Coronary artery (tissue), 2 donors: ENCODE measurements around the gene DNAJC17.

Experiments
- DNase-seq: peaks from one replicate; pipeline ENCODE4 v3.0.0-alpha.2; 2017; ENCODE audit warnings: low spot score
- H3K27ac ChIP-seq, 2 donors: fragments of 200-600 bp; sonication (generic); one replicate each; pipeline ENCODE4 v1.5.1; 2016 to 2019
- H3K4me3 ChIP-seq: fragments of 200-600 bp; sonication (generic); 2 replicates; pipeline ENCODE4 v1.5.1; 2016; ENCODE audit warnings: mild to moderate bottlenecking, moderate library complexity
- TF ChIP-seq, protein P1 (sequence below): fragments of 200-600 bp; sonication (generic); IDR thresholded peaks from one replicate; pipeline ENCODE4 v1.5.1; 2019; ENCODE audit warnings: antibody characterized with exemption

DNAJC17 gene

GRCh38 chr15:40768521-40769273 is 38.6 kb downstream of the DNAJC17 start:
- DNase-seq: no peak
- H3K27ac ChIP-seq: peak overlapping the region in 1 of 2 donors; percentile 51
- H3K4me3 ChIP-seq: no peak overlapping the region
- TF ChIP-seq, protein P1, sequence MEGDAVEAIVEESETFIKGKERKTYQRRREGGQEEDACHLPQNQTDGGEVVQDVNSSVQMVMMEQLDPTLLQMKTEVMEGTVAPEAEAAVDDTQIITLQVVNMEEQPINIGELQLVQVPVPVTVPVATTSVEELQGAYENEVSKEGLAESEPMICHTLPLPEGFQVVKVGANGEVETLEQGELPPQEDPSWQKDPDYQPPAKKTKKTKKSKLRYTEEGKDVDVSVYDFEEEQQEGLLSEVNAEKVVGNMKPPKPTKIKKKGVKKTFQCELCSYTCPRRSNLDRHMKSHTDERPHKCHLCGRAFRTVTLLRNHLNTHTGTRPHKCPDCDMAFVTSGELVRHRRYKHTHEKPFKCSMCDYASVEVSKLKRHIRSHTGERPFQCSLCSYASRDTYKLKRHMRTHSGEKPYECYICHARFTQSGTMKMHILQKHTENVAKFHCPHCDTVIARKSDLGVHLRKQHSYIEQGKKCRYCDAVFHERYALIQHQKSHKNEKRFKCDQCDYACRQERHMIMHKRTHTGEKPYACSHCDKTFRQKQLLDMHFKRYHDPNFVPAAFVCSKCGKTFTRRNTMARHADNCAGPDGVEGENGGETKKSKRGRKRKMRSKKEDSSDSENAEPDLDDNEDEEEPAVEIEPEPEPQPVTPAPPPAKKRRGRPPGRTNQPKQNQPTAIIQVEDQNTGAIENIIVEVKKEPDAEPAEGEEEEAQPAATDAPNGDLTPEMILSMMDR: no peak

GRCh38 chr15:40767838-40768500 is 39.3 kb downstream of the DNAJC17 start:
- Histone ChIP-seq H3K27ac (no peak overlapping the region), H3K4me3 (no peak overlapping the region)
- DNase-seq: no peak
- TF ChIP-seq, protein P1: no peak

GRCh38 chr15:40766906-40767837 is 40.1 kb downstream of the DNAJC17 start:
- no peak overlapping the region for H3K27ac ChIP-seq
- no peak for DNase-seq
- TF ChIP-seq, protein P1: no peak
- no peak overlapping the region for H3K4me3 ChIP-seq

- Histone ChIP-seq H3K4me3 (peak overlapping the region; percentile 73), H3K27ac (peak overlapping the region in 1 of 2 donors; percentile 85)
- no peak for DNase-seq
- TF ChIP-seq, protein P1: no peak
Observed at GRCh38 chr15:40766194-40766815, 41.0 kb downstream of the DNAJC17 start.

- DNase-seq: no peak
- peak overlapping the region; percentile 51 to 85 for H3K27ac ChIP-seq
Observed at GRCh38 chr15:40764629-40765103, 42.6 kb downstream of the DNAJC17 start.

More at GRCh38 chr15:40764629-40765103, 42.6 kb downstream of the DNAJC17 start:
- TF ChIP-seq, protein P1: no peak
- peak overlapping the region; percentile 73 for H3K4me3 ChIP-seq
